ENCODE results near the gene KCNH4. TPM values are rescaled to one million over a fixed set of nuclear protein-coding genes. Genes with fewer than 3 reads are reported as not detected.

Gene KCNH4
- total RNA-seq, 4 donors from 2014 or later = 0.44 to 0.79 (median 0.48) TPM; not detected in 1

GRCh38 chr17:42193216-42193968 is 12.4 kb upstream of the KCNH4 start:
- ATAC-seq (ENCODE audit: low FRiP score) = no peak
- no peak for DNase-seq (ENCODE audit: low spot score)
- no peak for TF ChIP-seq CTCF (IDR thresholded peaks at IDR 0.05)

GRCh38 chr17:42192189-42193126 is 11.5 kb upstream of the KCNH4 start:
- ATAC-seq (ENCODE audit: low FRiP score) (no peak), DNase-seq (ENCODE audit: low spot score) (no peak)
- TF ChIP-seq CTCF (IDR thresholded peaks at IDR 0.05) = no peak

GRCh38 chr17:42191275-42191608 is 10.3 kb upstream of the KCNH4 start:
- ATAC-seq (ENCODE audit: low FRiP score) (no peak), DNase-seq (ENCODE audit: low spot score) (no peak)
- no peak for TF ChIP-seq CTCF (IDR thresholded peaks at IDR 0.05)

GRCh38 chr17:42190491-42191274 is 9.7 kb upstream of the KCNH4 start:
- no peak for TF ChIP-seq CTCF (IDR thresholded peaks at IDR 0.05)
- DNase-seq (ENCODE audit: low spot score) = no peak
- no peak for ATAC-seq (ENCODE audit: low FRiP score)

- ATAC-seq (ENCODE audit: low FRiP score) (no peak), DNase-seq (ENCODE audit: low spot score) (no peak)
- TF ChIP-seq CTCF (IDR thresholded peaks at IDR 0.05) = no peak
Observed at GRCh38 chr17:42189651-42189965, 8.7 kb upstream of the KCNH4 start.

GRCh38 chr17:42188749-42189650 is 8.1 kb upstream of the KCNH4 start:
- DNase-seq (ENCODE audit: low spot score) (no peak), ATAC-seq (ENCODE audit: low FRiP score) (no peak)
- TF ChIP-seq CTCF (IDR thresholded peaks at IDR 0.05) = no peak

Data from omental fat pad (tissue), 4 donors.